ENCODE results near the gene EHD2. TPM values are rescaled to one million over a fixed set of nuclear protein-coding genes. Genes with fewer than 3 reads are reported as not detected.

EHD2 gene
- polyA plus RNA-seq, 1 donor from 2014 or later, result not detected

DNA sequence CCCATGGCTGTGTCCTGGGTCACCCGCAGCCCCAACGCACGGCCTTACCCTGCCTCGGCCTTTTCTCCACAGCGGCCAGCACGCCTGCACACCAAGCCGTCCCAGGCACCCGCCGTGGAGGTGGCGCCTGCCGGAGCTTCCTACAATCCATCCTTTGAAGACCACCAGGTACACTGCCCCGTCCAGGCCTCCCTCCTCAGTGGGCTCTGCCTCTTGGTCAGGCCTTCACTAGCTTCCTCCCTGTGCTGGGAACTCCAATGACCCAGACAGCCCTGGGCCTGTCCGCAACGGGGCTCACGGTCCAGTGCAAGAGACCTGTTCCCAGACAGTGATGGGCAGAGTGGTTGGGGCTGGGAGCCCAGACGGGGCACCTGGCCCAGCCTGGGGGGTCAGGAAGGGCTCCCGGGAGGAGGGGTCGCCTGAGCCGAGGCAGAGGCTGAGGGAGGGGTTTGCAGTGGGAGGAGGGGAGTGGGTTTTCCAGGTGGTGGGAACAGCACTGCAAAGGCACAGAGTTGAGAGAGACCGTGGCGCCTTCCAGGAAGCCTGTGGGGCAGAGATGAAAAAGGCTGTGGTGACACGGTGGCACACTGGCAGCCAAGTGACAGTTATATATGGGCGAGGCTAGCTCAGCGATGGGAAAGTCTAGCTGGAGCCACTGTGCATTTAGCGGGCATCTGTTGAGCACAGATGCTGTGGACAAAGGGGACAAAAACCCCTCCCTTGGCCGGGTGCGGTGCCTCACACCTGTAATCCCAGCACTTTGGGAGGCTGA, 39.4 kb downstream of the EHD2 start:
- Histone ChIP-seq H3K4me3 (ENCODE audit: low read length) (no peak overlapping the region), H3K79me2 (replicated peaks; ENCODE audit: insufficient read depth, low read length) (no peaks in the 10 kb centered on the region), H3K9ac (ENCODE audit: low read length) (no peak overlapping the region), H4K20me1 (ENCODE audit: insufficient read depth) (no peaks in the 10 kb centered on the region), H3K4me2 (ENCODE audit: low read length) (no peak overlapping the region), H3K27me3 (ENCODE audit: insufficient read depth, low read depth, low read length) (no peaks in the 10 kb centered on the region), H2AFZ (ENCODE audit: low read depth, low read length) (no peak overlapping the region), H3F3A (ENCODE audit: insufficient read depth, low read length, poor library complexity, severe bottlenecking) (no peaks in the 10 kb centered on the region), H3K9me2 (ENCODE audit: insufficient read depth, low read length) (no peaks in the 10 kb centered on the region), H3K36me3 (ENCODE audit: insufficient read depth, low read length) (no peaks in the 10 kb centered on the region), H3K9me3 (ENCODE audit: low read length) (no peaks in the 10 kb centered on the region), H3K27ac (ENCODE audit: low read length) (no peak overlapping the region)
- TF ChIP-seq, protein P1, sequence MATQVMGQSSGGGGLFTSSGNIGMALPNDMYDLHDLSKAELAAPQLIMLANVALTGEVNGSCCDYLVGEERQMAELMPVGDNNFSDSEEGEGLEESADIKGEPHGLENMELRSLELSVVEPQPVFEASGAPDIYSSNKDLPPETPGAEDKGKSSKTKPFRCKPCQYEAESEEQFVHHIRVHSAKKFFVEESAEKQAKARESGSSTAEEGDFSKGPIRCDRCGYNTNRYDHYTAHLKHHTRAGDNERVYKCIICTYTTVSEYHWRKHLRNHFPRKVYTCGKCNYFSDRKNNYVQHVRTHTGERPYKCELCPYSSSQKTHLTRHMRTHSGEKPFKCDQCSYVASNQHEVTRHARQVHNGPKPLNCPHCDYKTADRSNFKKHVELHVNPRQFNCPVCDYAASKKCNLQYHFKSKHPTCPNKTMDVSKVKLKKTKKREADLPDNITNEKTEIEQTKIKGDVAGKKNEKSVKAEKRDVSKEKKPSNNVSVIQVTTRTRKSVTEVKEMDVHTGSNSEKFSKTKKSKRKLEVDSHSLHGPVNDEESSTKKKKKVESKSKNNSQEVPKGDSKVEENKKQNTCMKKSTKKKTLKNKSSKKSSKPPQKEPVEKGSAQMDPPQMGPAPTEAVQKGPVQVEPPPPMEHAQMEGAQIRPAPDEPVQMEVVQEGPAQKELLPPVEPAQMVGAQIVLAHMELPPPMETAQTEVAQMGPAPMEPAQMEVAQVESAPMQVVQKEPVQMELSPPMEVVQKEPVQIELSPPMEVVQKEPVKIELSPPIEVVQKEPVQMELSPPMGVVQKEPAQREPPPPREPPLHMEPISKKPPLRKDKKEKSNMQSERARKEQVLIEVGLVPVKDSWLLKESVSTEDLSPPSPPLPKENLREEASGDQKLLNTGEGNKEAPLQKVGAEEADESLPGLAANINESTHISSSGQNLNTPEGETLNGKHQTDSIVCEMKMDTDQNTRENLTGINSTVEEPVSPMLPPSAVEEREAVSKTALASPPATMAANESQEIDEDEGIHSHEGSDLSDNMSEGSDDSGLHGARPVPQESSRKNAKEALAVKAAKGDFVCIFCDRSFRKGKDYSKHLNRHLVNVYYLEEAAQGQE (IDR thresholded peaks at IDR 0.05; ENCODE audit: borderline replicate concordance), result no peak
- no peak for TF ChIP-seq RAD21 (conservative IDR thresholded peaks at IDR 0.05)

DNA sequence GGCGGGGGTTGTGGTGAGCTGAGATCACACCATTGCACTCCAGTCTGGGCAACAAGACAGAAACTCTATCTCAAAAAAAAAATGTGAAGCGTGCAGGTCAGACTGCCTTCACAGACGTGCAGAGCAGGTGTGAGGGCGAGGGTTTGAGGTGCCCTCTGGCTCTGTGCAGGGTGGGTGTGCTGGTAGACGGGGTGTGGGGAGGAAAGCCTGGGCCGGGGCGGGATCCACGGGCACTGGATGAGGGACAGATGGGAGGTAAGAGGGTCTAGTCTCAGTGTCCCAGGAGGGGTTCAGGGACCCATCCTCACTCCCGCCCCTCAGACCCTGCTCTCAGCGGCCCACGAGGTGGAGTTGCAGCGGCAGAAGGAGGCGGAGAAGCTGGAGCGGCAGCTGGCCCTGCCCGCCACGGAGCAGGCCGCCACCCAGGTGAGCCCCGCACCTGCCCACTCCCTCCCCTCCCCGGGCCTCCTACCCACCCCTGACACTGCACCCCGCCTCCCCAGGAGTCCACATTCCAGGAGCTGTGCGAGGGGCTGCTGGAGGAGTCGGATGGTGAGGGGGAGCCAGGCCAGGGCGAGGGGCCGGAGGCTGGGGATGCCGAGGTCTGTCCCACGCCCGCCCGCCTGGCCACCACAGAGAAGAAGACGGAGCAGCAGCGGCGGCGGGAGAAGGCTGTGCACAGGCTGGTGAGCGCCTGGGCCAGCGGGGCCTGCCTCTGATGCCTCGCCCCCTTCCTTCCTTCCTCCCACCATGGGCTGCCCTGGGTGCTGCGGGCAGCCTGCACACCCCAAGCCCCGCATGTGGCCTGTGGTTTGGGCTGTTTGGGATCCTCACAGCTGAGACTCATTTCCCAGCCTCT, 41.2 kb downstream of the EHD2 start:
- no peak overlapping the region for H3K27ac ChIP-seq (ENCODE audit: low read length)

More for the DNA sequence above, 41.2 kb downstream of the EHD2 start:
- Histone ChIP-seq H3K9me3 (ENCODE audit: low read length) (no peaks in the 10 kb centered on the region), H3K9me2 (ENCODE audit: insufficient read depth, low read length) (no peaks in the 10 kb centered on the region), H3K27me3 (ENCODE audit: insufficient read depth, low read depth, low read length) (no peaks in the 10 kb centered on the region), H3K4me3 (ENCODE audit: low read length) (no peak overlapping the region), H3K4me2 (ENCODE audit: low read length) (no peak overlapping the region), H2AFZ (ENCODE audit: low read depth, low read length) (no peak overlapping the region), H3K9ac (ENCODE audit: low read length) (no peak overlapping the region), H3F3A (ENCODE audit: insufficient read depth, low read length, poor library complexity, severe bottlenecking) (no peaks in the 10 kb centered on the region), H3K36me3 (ENCODE audit: insufficient read depth, low read length) (no peaks in the 10 kb centered on the region), H4K20me1 (ENCODE audit: insufficient read depth) (no peaks in the 10 kb centered on the region), H3K79me2 (replicated peaks; ENCODE audit: insufficient read depth, low read length) (no peaks in the 10 kb centered on the region)
- TF ChIP-seq POLR2AphosphoS5 (IDR thresholded peaks at IDR 0.05) (no peak), TAF1 (IDR thresholded peaks at IDR 0.05; ENCODE audit: low read depth) (no peak), EZH2 (IDR thresholded peaks at IDR 0.05; ENCODE audit: borderline replicate concordance, insufficient read depth, low read length, poor library complexity, severe bottlenecking) (no peak), MXI1 (conservative IDR thresholded peaks at IDR 0.05; ENCODE audit: poor library complexity, severe bottlenecking) (no peak), EP300 (conservative IDR thresholded peaks at IDR 0.05; ENCODE audit: poor library complexity, severe bottlenecking) (no peak), SMC3 (conservative IDR thresholded peaks at IDR 0.05; ENCODE audit: poor library complexity) (no peak), RAD21 (conservative IDR thresholded peaks at IDR 0.05) (no peak)
- TF ChIP-seq, protein P1 (IDR thresholded peaks at IDR 0.05; ENCODE audit: borderline replicate concordance), result no peak
- TF ChIP-seq, protein P2, sequence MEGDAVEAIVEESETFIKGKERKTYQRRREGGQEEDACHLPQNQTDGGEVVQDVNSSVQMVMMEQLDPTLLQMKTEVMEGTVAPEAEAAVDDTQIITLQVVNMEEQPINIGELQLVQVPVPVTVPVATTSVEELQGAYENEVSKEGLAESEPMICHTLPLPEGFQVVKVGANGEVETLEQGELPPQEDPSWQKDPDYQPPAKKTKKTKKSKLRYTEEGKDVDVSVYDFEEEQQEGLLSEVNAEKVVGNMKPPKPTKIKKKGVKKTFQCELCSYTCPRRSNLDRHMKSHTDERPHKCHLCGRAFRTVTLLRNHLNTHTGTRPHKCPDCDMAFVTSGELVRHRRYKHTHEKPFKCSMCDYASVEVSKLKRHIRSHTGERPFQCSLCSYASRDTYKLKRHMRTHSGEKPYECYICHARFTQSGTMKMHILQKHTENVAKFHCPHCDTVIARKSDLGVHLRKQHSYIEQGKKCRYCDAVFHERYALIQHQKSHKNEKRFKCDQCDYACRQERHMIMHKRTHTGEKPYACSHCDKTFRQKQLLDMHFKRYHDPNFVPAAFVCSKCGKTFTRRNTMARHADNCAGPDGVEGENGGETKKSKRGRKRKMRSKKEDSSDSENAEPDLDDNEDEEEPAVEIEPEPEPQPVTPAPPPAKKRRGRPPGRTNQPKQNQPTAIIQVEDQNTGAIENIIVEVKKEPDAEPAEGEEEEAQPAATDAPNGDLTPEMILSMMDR (IDR thresholded peaks at IDR 0.05; ENCODE audit: poor library complexity, severe bottlenecking), result no peak

Data from neural cell (in vitro differentiated cells).